ENCODE results near the gene DGAT2. TPM values are rescaled to one million over a fixed set of nuclear protein-coding genes. Genes with fewer than 3 reads are reported as not detected.

Gene DGAT2
- total and polyA plus RNA-seq, 4 donors = 4.2 to 54.0 (median 8.4) TPM

DNA sequence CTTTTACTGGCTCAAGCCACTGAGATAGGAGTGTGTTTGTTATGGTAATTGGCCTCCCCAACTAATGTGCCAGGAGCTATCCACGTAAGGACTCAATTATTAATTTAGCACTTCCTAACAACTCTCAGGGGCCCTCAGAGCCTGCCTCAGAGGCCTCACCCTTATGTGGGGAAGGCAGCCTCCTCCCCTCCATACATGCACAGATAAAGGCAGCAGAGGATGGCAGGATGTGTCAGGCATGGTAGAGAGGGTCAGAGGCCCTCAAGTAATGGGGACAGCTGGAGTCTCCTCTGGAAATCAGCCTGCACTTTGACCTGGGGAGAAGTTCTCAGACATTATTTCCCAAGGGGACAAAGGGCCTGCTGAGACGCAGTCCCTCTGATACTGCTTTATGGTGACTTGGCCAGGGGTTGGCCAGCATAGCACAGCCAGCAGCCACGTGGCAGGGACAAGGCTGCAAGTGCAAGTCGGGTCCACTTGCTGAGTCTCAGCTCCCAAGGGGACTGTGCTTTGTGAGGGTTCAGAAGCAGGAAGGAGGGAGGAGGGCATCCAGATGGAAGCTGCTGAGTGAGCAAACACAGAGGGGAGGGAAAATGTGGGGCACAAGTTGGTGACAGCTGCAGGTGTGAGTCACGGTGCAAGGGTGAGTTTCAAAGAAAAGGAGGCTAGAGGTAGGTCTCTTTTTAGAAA, 33.9 kb upstream of the DGAT2 start:
- ATAC-seq (ENCODE audit: insufficient read depth, low FRiP score) (no peak), DNase-seq (no peak)
- Histone ChIP-seq H3K9ac (ENCODE audit: insufficient read depth in 1 of 2, low read length in 2 of 2) (no peak overlapping the region), H3K9me3 (ENCODE audit: control insufficient read depth in 4 of 4, insufficient read depth in 3 of 4, low read length in 3 of 4) (no peaks in the 10 kb centered on the region), H3K4me1 (ENCODE audit: control insufficient read depth in 5 of 5, insufficient read depth in 5 of 5, low read length in 5 of 5) (no peaks in the 10 kb centered on the region), H3K27ac (ENCODE audit: low read depth in 1 of 2, low read length in 1 of 2) (peak overlapping the region in 1 of 2 donors; percentile 43), H3K4me3 (no peak overlapping the region), H3K27me3 (ENCODE audit: control insufficient read depth in 3 of 3, insufficient read depth in 3 of 3, low read length in 2 of 3) (no peaks in the 10 kb centered on the region), H3K36me3 (ENCODE audit: control insufficient read depth in 4 of 4, insufficient read depth in 4 of 4, low read length in 4 of 4) (no peaks in the 10 kb centered on the region)
- TF ChIP-seq, protein P1, sequence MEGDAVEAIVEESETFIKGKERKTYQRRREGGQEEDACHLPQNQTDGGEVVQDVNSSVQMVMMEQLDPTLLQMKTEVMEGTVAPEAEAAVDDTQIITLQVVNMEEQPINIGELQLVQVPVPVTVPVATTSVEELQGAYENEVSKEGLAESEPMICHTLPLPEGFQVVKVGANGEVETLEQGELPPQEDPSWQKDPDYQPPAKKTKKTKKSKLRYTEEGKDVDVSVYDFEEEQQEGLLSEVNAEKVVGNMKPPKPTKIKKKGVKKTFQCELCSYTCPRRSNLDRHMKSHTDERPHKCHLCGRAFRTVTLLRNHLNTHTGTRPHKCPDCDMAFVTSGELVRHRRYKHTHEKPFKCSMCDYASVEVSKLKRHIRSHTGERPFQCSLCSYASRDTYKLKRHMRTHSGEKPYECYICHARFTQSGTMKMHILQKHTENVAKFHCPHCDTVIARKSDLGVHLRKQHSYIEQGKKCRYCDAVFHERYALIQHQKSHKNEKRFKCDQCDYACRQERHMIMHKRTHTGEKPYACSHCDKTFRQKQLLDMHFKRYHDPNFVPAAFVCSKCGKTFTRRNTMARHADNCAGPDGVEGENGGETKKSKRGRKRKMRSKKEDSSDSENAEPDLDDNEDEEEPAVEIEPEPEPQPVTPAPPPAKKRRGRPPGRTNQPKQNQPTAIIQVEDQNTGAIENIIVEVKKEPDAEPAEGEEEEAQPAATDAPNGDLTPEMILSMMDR (IDR thresholded peaks at IDR 0.05; ENCODE audit: control extremely low read depth, extremely low read depth) = no peak
- 77 to 89% methylated on average over 5 of the region's 5 CpGs for WGBS, 2 donors

DNA sequence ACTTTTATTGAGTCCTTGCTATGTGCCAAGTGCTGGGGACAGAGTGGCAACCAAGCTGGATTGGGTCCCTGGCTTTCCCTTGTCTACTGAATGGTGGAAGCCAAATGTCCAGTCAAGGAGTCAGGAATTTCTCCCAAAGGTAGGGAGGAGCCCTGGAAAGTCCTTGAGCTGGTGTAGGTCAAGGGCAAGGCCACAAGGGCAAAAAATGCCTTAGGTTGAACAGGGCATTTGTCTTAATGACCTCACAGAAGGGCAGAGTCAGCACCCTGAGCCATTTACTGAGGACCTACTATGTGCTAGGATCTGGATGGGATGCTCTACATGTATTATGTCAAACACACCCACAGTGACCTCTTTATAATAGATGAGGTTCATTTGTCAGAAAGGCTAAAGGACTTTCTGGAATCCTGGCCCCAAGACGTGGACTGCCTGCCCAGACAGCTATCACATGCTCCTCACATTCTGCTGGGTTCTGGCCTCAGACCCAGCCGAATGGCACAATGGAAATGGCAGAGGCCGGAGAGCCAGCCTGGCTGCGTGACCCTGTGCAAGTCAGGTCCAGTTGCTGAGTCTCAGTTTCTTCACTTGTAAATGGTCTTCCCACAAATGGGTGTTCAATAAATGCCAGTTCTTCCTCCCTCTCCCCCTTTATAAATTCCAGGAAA, 33.3 kb upstream of the DGAT2 start:
- 92 to 96% methylated on average over 4 of the region's 4 CpGs for WGBS, 2 donors
- no peak for ATAC-seq (ENCODE audit: insufficient read depth, low FRiP score)

DNA sequence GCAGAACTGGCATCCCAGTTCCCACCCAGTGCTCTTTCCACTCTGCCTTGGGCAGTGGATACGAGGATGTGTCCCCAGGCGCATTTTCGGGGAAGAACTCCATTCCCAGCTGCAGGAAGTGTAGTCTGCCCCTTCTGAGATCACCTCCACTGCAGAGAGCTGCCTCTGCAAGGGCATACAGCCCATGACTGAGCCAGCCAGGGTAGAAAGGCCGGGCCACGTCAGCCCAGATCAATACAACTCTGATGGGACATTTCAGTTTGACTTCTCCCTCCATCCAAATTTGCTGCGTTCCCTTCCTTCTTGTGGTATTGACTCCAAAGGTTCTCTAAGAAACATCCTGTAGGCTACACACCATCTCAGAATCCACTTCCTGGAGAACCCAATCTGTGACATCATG, 31.3 kb upstream of the DGAT2 start:
- H3K9ac ChIP-seq (ENCODE audit: insufficient read depth in 1 of 2, low read length in 2 of 2) = no peak overlapping the region
- ATAC-seq (ENCODE audit: insufficient read depth, low FRiP score) (no peak), DNase-seq (no peak)
- no peaks in the 10 kb centered on the region for H3K9me3 ChIP-seq (ENCODE audit: control insufficient read depth in 4 of 4, insufficient read depth in 3 of 4, low read length in 3 of 4)
- no peak overlapping the region for H3K27ac ChIP-seq (ENCODE audit: low read depth in 1 of 2, low read length in 1 of 2)
- no peaks in the 10 kb centered on the region for H3K27me3 ChIP-seq (ENCODE audit: control insufficient read depth in 3 of 3, insufficient read depth in 3 of 3, low read length in 2 of 3)
- H3K36me3 ChIP-seq (ENCODE audit: control insufficient read depth in 4 of 4, insufficient read depth in 4 of 4, low read length in 4 of 4) = no peaks in the 10 kb centered on the region
- no peak overlapping the region for H3K4me3 ChIP-seq
- TF ChIP-seq, protein P1 (IDR thresholded peaks at IDR 0.05; ENCODE audit: control extremely low read depth, extremely low read depth) = no peak
- WGBS, 2 donors = 92 to 94% methylated on average over 6 of the region's 6 CpGs
- no peaks in the 10 kb centered on the region for H3K4me1 ChIP-seq (ENCODE audit: control insufficient read depth in 5 of 5, insufficient read depth in 5 of 5, low read length in 5 of 5)

More for the DNA sequence above, 33.3 kb upstream of the DGAT2 start:
- H3K9me3 ChIP-seq (ENCODE audit: control insufficient read depth in 4 of 4, insufficient read depth in 3 of 4, low read length in 3 of 4) = no peaks in the 10 kb centered on the region
- no peak for DNase-seq
- H3K36me3 ChIP-seq (ENCODE audit: control insufficient read depth in 4 of 4, insufficient read depth in 4 of 4, low read length in 4 of 4) = no peaks in the 10 kb centered on the region
- H3K27ac ChIP-seq (ENCODE audit: low read depth in 1 of 2, low read length in 1 of 2) = no peak overlapping the region
- no peaks in the 10 kb centered on the region for H3K4me1 ChIP-seq (ENCODE audit: control insufficient read depth in 5 of 5, insufficient read depth in 5 of 5, low read length in 5 of 5)
- H3K27me3 ChIP-seq (ENCODE audit: control insufficient read depth in 3 of 3, insufficient read depth in 3 of 3, low read length in 2 of 3) = no peaks in the 10 kb centered on the region
- no peak overlapping the region for H3K4me3 ChIP-seq
- H3K9ac ChIP-seq (ENCODE audit: insufficient read depth in 1 of 2, low read length in 2 of 2) = no peak overlapping the region
- TF ChIP-seq, protein P1 (IDR thresholded peaks at IDR 0.05; ENCODE audit: control extremely low read depth, extremely low read depth) = no peak

Measured in lung (tissue), 12 donors.